Activated CD4-positive, alpha-beta T cell treated with anti-CD3 and anti-CD28 coated beads for 24 hours (primary cell): ENCODE data around the gene ACVR1.

Experiments
- DNase-seq, 2 donors: peaks; one replicate each; pipeline ENCODE4 v3.0.0-alpha.2; 2020; ENCODE audit warnings: low read depth in 2 of 2

The ACVR1 gene

DNA sequence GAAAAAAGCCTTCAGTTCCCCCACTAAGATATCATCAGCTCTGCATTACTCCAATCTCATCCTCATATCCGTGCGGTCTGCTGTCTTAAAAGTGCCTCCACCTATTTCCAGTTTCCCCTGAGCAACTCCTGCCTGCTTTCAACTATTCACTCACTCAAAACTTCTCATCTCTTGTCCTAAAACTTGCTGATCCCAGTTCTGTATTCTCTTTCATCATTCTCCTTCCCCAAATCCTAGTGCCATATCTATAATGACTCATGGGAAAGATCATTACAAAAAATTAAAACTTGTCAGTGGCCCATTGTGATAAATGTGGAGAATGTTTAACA is 20.0 kb downstream of the ACVR1 start:
- DNase-seq: no peak

DNA sequence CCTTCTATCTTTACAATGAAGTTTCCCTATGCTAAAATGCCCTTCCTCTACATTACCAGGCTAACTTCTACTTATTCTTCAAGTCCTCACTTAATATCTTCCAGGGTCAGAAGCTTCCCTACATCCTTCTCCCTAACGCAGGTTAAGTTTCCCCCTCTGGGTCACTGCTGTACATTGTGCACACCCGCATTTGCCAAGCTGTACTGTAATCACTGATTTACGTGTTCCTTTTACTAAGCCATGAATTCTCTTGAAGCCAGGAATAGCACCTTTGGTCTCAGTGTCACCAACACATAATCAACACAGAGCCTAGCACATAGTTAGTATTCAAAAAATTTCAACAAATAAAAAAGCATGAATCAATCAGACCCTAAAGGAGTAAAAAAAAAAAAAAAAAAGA is 22.3 kb downstream of the ACVR1 start:
- DNase-seq: no peak

DNA sequence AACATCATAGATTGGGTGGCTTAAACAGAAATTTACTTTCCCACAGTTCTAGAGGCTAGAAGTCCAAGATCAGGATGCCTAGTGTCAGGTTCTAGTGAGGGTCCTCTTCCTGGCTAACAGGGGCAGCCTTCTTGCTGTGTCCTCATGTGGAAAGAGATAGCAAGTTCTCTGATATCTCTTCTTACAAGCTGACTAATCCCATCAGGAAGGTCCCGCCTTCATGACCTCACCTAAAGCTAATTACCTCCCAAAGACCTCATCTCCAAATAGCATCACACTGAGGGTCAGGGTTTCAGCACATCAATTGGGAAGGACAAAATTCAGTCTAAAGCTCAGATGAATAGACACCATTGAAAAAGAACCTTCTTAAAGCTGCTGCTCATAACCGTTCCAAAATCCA is 22.9 kb downstream of the ACVR1 start:
- DNase-seq: no peak

DNA sequence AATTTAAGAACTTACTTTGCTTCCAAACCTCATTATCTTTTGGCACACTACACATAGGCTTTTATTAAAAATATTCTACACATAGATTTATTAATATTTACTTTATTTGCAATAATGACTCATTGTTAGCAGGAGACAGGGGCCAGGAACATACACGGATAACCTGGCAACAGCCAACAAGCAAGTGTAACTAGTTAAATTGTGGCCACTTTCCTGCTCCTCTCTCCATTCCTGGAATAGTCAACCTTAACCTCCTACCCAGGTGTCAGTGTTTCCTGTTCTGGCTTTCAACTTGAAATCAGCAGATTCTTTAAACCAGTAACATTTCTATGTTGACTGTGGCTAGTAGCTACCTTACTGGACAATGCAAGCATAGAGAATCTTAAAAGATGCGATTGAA is 26.5 kb downstream of the ACVR1 start:
- no peak for DNase-seq

DNA sequence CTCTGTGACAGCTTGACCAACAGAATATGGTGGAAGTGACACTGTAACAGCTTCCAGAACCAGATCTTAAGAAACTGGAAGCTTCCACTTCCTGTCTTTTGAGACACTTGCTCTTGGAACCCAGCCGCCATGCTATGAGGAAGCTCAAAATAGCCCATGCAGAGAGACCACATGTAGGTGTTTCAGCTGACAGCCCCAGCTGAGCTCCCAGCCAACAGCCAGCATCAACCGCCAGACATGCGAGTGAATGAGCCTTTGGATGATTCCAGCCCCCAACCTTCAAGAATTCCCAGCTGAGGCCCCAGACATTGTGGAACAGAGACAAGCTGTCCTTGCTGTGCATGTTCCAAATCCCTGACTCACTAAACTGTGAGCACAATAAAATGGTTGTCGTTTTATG is 27.9 kb downstream of the ACVR1 start:
- DNase-seq: no peak

DNA sequence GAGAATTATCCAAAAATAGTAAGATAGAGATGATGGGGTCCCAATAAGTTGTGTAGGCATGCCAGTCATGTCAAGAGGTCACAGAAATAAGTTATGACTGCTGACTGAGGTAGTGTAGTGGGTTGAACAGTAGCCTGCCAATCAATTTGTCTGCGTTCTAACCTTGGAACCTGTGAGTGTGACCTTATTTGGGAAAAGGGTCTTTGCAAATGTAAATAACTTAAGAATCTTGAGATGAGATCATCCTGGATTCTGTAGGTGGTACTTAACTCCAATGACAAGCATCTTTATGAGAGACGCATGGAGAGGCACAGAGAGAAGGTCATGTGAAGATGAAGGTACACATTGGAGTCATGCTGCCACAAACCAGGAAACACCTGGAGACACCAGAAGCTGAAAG is 31.0 kb downstream of the ACVR1 start:
- DNase-seq: no peak

DNA sequence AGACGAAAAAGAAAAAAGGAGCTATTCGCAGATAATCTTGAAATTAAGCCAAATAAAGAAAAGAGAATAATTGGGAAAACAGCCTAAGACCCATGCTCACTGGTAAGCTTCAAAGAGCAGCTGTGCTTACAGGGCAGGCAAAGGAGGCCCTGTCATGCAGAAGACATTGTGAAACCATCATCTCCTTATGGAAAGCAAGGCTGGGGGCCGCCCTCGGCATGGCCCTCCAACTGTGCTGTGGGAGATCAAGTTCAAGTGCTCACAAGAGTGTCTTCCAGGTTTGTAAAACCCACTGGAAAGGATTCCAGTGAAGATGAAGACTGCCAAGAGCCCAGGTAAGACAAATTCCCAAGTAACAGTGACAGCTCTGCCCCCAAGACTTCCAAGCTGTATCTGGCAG is 32.2 kb downstream of the ACVR1 start:
- DNase-seq: no peak

DNA sequence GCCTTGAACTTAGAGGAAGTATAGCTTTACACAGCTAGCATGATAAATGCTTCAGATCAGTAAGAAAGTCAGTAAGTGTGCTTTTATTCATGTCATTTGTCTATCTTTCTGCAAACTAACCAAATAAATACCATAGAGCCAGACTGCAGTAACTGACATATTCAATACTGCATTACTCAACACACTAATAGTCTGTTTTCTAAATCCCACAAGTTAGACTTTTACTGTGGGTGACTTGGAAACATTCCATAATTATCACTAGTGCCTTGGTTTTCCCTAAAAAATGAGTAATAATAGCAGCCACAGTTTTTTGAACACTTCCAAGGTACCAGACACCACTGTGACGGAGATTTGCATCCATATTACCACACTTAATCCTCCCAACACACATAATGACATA is 33.0 kb downstream of the ACVR1 start:
- DNase-seq: no peak

DNA sequence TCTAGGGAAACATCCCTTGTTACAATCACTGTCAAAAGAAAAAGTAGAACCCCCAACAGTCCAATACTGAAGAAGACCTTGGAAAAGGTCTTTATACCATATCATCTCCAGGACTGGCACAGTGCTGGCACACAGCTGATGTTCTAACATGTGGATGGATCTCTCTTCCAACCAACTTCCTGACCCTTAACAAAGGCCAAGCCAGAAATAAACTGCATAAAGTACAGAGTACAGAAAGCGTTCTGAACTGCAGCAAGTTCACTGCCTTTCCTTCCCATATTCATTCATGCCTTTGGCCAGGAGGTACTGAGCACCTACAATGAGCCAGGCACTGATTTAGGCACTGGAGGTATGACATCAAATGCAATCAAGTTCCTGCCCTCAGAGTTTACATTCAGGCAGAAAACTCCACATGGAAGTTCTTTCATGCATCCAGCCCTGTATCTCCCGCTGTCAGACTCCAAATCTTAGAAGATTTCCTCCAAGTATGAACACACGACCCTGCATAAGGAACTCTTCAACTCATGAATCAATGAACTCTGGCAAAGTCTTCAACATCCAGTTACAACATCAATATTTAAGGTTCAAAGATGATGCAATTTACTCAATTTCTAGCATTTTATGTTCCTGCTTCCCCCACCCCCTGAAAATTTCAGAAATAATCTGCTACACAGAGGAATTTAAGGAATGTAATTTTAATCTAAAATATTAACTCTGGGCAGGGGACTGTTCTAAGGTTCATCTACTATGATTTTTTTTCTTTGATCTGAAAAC is 33.8 kb downstream of the ACVR1 start:
- no peak for DNase-seq

DNA sequence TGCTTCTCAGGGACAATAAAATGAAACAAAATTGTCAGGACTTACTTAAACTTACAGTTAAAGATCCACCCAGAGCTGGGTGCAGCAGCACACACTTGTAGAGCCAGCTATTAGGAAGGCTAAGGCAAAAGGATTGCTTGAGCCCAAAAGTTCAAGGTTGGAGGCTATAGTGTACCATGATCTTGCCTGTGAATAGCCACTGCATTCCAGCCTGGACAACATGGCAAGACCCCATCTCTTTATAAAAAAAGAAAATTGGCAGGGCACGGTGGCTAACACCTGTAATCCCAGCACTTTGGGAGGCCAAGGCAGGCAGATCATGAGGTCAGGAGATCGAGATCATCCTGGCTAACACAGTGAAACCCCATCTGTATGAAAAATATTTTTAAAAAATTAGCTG is 34.6 kb downstream of the ACVR1 start:
- no peak for DNase-seq

DNA sequence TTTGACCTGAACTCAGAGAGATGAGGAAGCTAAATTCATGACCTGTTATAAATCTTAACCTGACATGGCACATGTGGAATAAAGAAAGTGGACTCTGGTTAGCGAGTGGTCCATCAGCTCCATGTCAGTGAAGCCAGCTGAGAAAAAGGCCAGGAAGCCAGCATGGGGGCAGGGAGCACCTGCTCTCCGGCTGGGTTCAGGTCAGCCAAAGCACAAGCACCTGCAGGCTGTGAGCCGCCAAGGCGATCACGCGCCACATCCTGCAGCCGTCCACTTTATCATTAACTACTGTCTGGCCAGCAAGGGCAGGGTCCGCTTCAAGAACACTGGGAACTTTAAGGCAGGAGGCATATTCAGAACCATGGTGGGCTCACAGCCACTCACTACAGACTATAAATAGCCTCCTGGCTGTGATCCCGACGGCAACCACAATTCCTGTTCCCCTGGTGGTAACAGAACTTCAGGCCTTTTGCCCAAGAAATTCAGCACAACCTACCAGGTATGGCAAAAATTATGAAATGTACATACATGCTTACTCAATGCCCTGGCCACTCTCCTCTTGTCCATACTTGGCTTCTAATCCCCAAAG is 35.5 kb downstream of the ACVR1 start:
- no peak for DNase-seq

DNA sequence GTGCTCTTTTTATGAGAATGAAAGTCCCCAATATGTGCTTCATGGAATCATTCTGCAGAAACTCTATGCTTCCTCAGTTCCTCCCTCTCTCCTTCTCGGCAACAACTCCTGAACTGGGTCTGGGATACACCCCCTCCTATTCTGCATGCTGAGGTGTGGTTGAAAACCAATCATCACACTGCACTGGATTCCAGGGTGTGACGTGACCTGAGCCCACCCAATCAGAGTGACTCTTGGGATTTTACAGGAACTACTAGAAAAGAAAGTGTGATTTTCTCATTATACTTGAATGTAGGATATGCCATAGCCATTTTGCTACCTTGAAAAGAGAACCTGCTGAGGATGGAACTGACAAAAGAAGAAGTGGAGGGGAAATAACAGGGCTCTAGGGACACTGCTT is 36.3 kb downstream of the ACVR1 start:
- DNase-seq: no peak

DNA sequence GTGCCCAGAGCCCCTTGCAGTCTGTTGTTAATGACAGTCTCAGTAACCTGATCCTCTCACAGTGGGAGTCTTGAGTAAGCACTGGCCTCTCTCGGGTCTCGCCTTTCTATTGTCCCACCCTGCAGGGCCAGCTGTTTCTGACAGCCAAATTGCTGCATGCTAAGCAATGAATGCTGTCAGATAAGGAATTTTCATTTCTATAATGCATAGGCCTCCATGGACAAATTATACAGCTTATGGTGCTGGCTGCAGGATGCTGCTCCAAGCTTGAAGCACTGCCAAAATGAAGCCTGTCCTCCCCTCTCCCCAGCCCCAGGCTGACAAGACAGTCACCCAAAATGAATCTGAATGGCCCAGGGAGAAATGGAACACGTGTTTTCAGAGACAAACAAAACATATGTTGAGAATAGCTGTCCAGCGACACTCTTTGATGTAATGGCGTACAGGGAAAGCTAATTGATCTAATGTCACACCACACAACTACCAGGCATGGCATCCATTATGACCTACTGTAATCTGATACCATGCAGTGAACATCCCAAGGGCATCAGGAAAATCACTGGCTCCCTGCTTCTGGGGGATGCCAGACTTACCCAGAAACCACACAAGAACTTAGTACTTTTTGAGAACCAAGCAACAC is 36.8 kb downstream of the ACVR1 start:
- no peak for DNase-seq

DNA sequence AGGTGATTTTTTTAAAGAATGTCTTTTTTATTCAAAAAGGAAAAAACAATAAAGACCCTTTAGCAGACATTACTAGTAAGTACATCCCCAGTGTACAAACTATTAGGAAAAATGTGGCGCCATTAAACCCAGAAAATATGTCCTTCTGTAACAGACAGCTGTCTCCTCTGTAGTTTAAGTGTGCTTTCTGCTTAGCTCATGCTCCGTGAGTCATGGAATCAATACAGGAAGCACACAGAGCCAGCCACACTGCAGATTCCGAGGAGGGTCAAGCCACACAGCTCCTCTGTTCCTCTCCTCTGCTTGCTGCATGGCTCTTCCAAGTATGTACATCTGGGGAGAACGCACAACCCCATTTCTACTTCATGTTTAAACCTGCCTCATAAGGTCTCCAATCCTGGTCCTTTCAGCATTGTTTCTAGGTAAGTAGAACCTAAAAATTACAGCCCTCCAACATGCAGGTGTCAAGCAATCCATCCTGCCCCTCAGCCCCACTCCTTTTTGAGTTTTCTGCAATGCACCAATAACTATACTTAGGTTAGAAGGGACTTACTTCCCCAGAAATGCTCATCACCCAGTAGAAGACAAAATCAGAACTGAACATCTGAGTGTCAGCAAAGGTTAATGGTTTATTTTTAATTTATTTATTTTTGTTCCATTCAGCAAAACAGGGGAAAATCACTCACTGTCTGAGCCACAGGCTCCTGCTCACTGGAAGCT is 37.5 kb downstream of the ACVR1 start:
- DNase-seq: no peak

DNA sequence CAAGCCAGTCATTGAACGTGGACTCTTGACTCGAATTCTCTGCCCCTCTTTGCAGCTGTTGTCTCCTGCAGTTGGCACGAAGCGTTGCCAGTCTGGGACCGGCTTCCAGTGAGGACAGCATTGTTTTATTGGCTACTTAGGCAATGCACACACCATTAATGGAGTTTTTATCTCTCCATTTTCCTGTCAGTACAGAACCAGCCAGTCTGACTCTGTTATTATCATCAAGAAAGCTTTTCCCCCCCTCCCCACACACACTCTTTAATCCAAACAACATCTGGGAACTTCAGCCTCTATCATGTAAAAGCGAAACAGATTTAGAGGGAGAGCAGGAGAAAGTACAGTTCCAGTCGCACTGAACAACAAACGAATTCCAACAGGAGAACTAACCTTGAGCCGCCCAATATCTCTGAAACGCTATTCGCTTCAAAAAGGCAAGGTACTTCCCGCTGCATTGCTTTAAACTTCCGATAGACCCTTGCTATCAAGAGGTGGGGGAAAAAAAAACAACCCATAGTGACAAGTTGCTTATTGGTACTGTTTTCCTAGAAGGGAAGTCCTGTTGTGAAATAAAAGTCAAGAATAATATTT is 38.2 kb downstream of the ACVR1 start:
- no peak for DNase-seq

DNA sequence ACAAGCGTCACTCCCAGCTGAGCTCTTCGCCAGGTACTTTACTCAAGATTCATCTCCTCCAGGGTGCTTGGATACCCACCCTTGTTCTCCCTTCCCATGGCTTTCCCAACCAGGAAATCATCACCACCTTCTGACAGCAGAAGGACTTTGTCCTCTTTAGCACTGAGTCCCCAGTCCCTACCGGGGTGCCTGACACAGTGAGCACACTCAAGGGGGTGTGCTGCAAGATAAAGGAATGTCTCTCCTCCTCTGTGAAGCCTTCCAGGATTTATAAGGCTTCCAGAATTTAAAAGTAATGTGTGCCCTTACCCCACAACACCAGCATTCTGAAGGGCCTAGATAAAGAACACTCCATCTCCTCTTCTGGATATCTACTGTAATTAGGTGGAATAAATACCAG is 39.6 kb downstream of the ACVR1 start:
- no peak for DNase-seq

DNA sequence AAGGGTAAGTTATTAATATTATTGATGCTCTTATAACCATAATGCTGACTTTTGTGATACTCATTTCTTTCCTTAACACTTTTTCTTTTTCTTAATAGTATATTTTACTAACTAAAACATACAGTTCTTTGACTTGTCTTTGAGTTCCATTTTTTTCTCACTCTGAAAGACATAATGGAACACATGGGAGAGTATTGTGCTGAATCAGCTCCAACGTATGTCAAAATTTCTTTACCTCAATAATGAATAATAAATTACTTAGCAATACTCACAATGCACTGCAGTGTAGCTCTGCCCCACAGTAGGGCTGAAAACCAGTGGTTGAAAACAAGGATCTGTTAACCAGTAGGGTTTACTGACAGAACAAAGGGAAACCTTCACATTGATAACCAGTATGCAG is 40.7 kb downstream of the ACVR1 start:
- DNase-seq: no peak

DNA sequence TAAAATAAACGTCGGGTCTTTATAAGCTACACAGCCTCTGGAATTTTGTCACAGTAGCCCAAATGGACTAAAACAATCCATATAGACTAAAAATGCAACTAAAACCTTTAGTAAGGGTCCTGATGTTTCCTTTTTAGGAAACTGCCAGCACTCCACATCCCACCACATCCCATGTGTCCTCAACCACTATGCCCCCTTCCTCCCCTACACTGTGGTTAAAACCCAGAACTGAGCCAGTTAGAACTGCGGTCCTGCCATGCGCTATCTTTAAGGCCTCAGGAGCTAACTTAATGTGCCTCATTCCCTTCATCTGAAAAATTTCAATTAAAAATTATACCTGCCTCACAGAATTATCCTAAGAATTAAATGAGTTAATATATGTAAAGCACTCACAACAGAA is 41.1 kb downstream of the ACVR1 start:
- DNase-seq: no peak

DNA sequence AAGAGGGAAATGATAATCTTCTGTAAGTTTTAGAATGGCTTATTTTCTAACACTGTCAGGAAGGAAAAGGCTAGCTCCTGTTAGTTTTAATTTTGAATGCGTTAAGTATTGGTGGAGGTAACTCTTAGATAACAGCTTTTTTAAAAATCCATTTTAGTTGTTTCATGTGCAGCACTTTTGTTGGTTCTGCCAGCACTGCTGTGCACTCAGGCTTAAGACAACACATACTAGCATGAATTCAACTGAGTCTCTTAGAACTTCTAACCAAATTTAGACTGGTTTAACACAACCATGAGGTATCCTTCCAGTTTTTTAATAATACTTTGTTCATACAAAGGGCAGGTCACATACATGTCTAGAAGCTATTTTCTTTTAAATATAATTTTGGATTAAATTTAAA is 42.4 kb downstream of the ACVR1 start:
- no peak for DNase-seq

DNA sequence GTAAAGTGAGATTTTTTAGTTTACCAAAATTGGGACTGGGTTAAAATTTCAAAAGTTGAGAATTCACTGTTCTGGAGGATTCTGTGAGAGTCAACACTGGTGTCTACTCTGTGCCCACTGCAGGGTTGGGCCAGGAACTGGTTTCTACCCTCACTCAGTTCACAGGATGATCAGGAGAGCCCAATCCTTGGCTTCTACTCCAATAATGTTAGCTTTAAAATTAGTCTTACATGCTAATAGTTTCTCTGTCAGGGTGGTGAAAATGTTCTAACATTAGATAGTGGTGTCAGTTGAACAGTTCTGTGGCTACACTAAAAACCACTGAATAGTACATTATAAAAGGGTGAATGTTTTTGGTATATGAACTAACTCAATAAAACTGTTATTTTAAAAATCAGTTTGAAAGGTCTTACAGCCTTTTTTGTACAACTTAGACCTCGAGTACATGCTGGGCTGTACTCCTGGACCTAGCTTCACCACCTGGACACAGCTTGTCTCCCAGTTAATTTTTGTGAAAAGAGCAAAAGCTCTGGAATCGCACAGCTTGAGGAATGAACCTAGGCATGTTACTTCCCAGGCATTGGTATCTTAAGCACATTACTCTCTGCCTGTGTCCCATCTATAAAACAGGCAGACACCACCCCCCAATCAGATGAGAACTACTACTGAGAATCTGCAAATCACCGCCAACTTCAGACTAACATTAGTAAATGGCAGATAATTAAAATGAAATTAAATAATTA is 44.4 kb downstream of the ACVR1 start:
- DNase-seq: no peak

DNA sequence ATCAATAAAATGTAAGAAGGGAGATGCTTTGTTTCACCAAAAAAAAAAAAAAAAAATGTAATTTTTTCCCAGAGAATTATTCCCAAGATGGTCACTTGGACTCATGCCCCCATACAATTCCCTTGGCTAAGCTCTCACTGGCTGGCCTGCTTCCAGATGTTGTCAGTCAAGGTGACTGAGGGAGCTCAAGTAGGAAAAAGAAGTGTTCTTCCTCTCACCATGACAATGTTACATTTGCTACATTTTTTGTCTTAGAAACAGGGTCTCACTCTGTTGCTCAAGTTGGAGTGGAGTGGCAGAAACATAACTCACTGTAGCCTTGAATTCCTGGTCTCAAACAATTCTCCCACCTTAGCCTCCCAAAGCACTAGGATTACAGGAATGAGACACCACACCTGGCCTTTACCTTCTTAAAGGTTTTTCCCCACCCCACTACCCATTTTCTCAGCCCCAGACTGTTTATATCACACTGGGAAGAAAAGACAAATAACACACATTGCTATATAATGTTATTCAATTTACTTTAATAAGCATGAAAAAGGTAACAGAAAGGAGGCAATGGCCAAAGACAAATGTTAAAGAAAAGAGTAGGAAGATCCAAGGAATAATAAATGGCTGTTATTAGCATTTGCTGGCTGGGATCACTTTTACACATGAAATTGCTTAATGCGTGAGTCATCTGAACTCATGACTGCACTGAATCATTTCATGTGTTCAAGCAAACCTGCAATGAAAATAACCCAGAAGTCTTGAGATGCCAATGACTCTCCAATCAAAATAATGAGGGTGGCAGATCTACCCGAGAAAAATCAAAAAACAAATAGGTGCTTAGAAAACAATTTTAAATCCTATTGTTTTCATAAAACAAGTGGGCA is 45.2 kb downstream of the ACVR1 start:
- no peak for DNase-seq
